ENCODE results near the gene KRT79.
"Not testable (repeated sequence)": the region's sequence is repeated elsewhere in the genome, so short reads cannot be mapped to it uniquely, and the experiment has no call there.

Gene KRT79

GRCh38 chr12:52833922-52834726, at the start of gene KRT79:
KRT79 (minus strand) TSS chr12:52834311; CDS start chr12:52834260, 51 bp downstream.
- DNase-seq (ENCODE audit: low read depth), result no peak

- not testable (repeated sequence) for DNase-seq (ENCODE audit: low read depth)
These were observed 46.4 kb upstream of the KRT79 start for GRCh38 chr12:52880499-52880898.

DNA sequence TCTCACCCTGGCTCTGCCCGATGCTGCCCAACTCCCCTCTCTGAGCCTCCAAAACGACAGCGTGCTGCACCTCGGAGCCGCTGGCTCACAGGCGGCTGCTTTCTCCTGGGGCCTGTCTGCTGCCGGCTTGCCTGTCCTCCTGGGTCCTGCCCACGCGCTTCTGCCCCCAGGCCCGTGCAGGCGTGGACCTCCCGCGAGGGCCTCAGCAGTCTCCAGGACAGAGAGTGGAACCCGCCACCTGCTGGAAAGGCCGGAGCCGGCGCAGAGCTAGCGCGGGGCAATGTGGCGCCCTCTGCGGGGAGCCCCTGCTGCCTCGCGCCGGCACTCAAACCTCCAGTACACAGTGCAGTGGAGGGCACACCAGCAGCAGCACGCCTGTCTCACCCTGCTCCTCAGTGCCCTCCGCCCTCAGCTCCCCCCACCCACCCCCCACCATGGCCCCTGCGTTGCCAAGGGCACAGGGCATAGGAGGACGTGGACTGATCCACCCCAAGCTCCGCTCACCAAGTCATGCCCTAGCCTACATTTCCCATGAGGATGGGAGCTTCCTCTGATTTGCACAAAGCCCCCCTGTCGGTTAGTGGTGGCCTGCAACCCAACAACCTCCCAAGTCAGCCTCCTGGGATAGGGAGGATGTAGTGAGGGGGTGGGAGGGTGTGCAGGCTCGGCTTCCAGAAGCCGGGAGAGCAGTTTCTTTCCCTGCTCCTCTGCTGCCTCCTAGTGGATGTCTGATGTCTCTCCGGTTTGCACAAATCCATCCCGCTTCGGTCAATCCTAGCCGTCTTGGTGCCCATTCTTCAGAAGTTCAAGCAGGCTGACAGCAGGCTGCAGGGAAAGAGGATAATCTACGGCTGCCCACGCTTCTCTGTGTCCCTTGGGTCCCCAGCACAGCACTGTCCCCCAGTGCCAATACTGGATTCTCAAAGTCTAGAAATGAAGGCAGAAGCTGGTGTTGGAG, 45.6 kb upstream of the KRT79 start:
- peak; percentile 92 for DNase-seq (ENCODE audit: low read depth)

- no peak for DNase-seq (ENCODE audit: low read depth)
These were observed 44.6 kb upstream of the KRT79 start for GRCh38 chr12:52878507-52879393.

DNA sequence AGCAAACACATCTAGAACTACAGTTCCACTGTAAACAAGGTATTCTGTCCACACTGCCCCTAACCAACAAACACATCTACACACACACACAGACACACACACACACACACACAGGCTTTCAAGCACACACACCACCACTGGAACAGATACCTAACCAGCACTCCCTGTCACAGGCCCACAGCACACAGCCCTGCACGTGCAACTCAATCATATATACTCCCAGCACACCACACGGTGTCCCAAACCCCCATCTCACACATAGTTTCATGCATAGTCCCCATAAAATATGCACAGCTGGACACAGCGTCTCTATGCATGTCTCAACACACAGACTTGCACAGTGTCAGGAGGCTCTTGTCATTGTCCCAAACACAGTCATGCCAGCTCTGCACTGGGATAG, 43.1 kb upstream of the KRT79 start:
- DNase-seq (ENCODE audit: low read depth), result no peak

DNA sequence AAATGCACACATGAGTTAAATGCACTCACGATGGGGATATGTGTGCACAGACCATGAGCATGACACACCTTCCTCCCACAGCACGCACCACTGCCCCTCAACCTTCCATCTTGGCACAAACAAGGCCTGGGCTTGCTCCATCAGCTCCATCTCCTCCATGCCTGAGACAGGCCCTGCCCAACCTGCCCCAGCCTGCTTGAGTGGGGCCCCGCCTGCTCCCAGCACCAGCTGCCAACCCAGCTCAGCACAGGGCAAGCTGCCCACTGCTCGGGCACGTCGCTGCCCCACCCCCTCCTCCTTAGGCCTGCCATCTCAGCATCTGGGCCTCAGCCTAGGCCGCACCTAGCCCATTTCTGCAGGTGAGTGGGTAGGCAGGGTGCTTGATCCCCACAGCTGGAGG, 42.3 kb upstream of the KRT79 start:
- no peak for DNase-seq (ENCODE audit: low read depth)

GRCh38 chr12:52874573-52875435, 40.7 kb upstream of the KRT79 start:
- peak; percentile 69 for DNase-seq (ENCODE audit: low read depth)

GRCh38 chr12:52873832-52874572, 39.9 kb upstream of the KRT79 start:
- DNase-seq (ENCODE audit: low read depth), result peak; percentile 97

DNA sequence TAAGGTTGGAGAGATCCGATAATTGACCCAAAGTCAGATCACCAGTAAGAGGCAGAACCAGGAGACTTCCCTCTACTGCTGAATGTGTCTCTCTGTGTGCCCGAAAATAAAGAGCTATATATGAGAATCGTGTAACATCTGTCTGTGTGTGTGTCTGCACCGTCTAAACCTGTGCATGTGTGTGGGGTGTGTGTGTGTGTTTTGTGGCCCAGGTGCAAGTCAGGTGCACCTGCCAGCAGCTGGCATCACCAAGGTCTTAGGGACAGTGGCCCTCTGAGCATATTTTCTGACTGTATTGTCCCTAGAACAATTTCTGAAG, 39.4 kb upstream of the KRT79 start:
- DNase-seq (ENCODE audit: low read depth), result no peak

DNA sequence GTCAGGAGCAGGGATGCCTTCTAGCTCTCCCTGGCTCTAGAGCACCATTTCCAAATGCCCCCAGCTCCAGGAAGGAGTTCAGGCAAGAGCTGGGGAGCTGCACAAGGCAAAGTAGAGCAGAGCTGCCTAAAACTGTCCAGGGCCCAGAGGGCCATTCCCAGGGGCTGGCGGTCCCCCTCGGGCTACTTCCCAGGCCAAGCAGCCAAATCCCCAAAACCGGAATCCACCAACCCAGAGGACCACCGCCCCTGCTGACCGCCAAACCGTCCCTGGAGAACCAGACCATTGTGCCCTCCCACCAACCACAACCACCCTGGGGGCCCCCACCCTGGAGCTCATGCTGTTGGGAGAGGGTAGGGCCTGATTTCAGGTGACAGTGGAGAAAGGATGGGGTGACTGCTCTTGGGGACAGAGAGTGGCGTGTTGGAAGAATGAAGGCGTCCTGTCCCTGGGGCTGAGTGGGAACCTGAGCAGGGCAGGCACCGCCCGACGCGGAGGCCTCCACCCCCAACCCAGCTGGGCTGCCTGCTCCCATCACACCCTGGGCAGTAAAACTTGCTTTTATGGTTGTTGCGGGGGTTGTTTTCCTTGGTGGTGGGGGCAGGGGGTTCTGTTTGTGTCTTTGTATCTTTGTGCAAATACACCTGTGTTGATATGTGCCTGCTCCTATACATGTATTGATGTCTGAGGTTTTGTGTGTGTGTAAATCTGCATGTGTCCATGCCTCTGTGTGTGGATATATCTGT, 38.7 kb upstream of the KRT79 start:
- DNase-seq (ENCODE audit: low read depth), result no peak

DNA sequence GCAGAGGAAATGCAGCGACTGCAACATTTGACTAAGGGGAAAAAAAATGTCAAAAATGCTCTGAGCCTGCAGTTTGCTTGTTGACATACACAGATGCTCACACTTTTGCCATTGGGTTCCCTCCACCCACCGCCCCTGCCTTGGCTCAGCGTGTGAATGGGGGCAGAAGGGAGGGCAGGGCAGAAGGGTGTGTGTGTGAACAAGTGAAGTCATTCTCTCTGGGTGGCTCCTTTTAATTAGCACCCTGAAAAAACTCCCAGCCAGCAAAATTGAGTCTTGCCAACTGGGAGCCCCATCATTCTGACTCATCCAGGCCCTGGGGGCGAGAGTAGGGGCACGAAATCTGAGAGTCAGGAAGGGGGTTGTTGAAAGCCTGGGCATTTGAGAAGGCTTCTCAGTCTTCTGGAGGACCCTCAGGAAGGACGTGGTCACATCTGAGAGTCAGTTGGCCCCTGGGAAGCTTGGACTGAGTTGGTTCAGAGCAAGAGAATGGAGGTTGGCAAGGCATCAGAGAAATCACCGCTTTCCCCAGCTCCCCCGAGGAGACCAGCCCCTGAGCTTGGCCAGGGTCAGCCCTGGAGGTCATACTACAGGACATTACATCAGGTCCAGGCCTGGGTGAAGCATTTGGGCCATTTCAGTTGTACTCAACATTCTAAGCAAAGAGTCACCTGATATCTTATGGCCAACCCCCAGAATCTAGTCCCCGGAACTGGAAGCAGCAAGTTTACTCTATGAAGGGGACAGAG, 37.4 kb upstream of the KRT79 start:
- DNase-seq (ENCODE audit: low read depth), result peak; percentile 87

DNA sequence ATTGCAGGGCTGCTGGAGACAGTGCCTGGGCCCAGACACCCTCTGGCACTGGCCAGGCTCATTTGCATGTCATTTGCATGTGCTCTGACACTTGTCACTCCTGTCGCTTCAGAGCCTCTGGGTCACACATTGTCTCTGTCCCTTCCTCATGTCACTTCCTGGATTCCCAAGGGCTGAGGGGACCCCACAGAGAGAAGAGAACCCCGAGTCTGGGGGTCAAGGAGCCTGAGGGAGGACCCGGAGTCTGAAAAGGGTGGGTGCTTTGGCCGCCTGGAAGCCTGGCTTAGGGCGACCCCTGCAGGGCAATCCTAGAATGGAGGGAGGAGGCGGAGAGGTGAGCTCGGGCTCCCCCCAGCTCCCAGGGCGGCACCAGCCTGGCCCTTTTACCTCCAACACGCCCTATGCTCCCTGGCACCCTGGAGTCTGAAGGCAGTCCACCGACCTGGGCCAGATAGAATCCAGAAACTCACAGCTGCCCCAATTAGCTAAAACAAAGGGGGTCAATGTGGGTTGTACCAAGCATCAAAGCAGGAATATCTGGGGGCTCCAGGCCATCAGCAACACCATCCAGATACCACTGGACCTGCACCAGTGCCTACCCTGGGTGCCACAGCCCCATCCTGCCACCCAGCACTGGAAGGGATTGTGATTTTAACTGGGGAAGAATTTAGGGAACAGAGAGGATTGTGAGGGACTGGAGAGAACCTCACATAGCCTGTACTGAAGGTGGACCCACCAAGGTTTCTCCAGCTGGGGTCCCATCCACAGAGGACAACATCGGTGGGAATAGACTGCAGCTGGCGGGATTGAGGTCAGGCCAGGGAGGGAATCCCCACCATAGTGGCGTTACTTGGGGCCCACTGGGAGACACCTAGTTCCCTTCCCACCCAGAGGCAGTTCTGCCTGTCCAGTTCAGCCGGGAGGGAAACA, 36.5 kb upstream of the KRT79 start:
- DNase-seq (ENCODE audit: low read depth), result peak; percentile 74

DNA sequence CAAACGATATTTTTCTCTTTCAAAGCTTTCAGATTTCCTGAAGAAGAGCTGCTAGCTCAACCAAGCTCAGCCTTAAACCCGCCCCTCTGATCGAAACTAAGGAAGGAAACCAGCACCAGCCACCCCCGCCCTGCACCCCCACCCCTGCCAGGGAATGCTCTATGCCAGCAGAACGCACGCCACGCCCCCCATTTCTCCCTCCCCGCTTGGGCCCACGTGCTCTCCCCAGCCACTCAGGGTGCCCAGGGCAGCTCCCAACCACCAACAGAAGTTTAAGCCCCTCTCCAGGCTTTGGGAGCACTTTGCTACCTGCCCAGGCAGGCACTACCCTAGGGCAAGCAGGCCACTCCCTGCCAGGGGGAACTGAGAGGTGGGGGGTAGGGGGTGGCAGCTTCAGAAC, 33.5 kb upstream of the KRT79 start:
- no peak for DNase-seq (ENCODE audit: low read depth)

- DNase-seq (ENCODE audit: low read depth), result no peak
These were observed 33.0 kb upstream of the KRT79 start for GRCh38 chr12:52867152-52867551.

DNA sequence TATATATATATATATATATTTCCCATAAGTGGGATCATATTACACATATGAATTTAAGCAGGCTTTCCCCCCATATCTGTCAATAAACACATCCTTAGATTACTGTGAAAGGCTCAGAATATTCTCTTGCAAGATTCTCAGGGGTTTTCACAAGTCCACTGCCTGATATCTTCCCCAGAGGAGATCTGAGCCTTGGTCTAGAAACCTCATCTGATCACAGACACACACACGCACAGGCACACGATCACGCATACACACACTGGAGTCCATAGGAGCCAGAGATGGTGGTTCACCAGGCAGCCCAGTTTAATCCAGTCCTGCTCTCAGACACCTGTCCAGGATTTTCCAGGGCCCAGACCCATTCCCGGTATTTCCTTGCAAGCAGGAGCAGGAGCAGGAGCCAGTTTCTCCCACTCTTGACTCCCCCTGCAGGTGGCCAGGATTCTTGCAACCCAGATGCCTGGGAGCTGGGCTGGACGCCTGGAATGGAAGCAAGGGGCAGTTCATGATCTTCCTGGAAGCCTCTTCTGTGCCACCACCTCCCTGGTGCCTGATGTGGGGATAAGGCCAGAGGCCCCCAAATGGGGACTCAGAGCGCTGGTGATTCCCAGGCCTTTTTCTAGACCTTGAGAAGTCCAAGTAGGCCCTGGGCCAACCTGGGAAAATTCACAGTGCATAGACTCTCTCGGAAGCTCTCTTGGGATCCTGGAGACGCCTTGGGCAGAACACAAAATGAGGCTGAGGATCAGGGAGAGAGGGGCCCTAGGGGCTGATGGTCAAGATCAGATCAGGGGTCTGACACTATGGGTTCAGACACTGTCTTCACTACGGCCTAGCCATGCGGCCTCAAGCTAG, 31.2 kb upstream of the KRT79 start:
- peak; percentile 81 for DNase-seq (ENCODE audit: low read depth)

DNA sequence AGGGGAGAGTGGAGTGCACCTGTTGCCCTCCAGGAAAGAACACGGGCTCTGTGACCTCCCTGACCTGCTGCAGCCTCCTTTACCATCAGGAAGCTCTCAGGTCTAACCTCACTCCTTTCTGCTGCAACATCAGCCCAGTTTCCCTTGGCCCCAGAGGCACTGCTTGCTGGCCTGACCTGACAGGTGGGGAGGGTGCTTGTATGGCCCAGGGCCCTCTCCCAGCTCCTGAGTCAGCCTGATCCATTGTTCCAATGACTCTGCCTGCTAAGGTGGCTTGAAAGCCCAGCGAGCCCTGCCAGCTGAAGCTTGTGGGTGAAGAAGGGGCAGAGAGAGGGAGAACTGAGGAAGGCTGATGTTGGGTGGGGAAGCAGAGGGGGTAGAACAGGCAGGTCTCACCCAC, 27.9 kb upstream of the KRT79 start:
- DNase-seq (ENCODE audit: low read depth), result no peak

DNA sequence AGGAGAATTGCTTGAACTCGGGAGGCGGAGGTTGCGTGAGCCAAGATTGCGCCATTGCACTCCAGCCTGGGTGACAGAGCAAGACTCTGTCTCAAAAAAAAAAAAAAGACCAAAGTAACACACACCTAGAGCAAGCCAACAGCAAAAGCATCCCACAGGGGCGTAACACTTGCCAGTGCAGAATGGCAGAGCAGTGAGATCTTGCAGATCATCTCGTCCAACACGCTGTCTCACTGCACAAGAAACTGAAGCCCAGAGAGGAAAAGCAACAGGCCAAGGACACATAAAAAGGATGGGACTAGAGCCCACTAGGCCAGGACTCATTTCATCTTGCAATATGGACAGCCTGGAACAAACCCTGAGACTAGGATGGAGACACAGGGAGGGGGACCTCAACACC, 27.4 kb upstream of the KRT79 start:
- DNase-seq (ENCODE audit: low read depth), result no peak
